PC-3 (cell line): ENCODE measurements around the gene LRRC53.

ENCODE experiments used
- CTCF ChIP-seq: fragments of 300-600 bp; sonication (generic); conservative IDR thresholded peaks from 2 replicates; pipeline ENCODE4 v1.5.1; 2017; ENCODE audit warnings: antibody characterized with exemption, low read depth, mild to moderate bottlenecking, low read length
- EZH2 ChIP-seq: fragments of 300-600 bp; sonication (generic); IDR thresholded peaks from one replicate; pipeline ENCODE4 v1.6.1; 2017; ENCODE audit warnings: antibody characterized with exemption, mild to moderate bottlenecking, low read length; ENCODE audit not compliant: unreplicated experiment

DNA sequence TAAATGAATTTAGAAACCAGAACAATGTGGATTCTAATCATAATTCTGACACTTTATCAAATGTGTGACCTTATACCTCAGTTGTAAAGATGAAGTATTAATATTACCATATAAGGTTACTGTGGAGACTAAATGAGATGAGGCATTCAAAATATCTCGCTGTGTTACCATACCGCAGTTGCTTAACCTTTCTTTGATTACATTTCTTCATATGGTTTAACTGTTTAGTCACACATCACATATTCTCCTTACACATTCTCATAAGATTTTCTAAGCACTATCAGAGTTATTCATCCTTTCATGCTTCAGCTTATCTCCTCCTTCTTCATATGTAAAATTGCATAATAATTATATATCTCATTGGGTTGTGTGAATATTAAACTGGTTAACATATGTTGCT is 88.9 kb downstream of the LRRC53 start:
- TF ChIP-seq CTCF = no peak
- no peak for TF ChIP-seq EZH2
